HepG2 (cell line): ENCODE results near the gene TPO. TPM values are rescaled to one million over a fixed set of nuclear protein-coding genes. Genes with fewer than 3 reads are reported as not detected.

Source experiments
- ATAC-seq: fragments of 200-7000 bp; cut with Tn5 transposase; 3 replicates; pipeline ENCODE4 v1.9.1; 2020; ENCODE audit warnings: mild to moderate bottlenecking, moderate library complexity
- BruUV-seq: library from RNA; stranded (reverse); fragments of 400-500 nt; replicated peaks from 2 replicates; lab custom pipeline; 2021; lab: Mats Ljungman, UMichigan
- CTCF ChIA-PET: fragments of 300-600 bp; formaldehyde crosslinking; extraction: SDS; loops from one replicate; lab custom pipeline; 2021; ENCODE audit warnings: low total read pairs, inconsistent platforms, low intra/inter-chr PET ratio; lab: Yijun Ruan, JAX
- POLR2A ChIA-PET: fragments of 350-600 bp; sonication (Branson Sonifier 250); formaldehyde crosslinking; loops from one replicate; lab custom pipeline; 2020; ENCODE audit warnings: antibody characterized with exemption, inconsistent platforms; lab: Yijun Ruan, JAX
- DNase-seq: peaks from one replicate; pipeline ENCODE4 v3.0.0-alpha.2; 2015; ENCODE audit warnings: low spot score
- FAIRE-seq: peaks from 3 replicates; lab custom pipeline; 2011; peaks lifted over from hg19 to GRCh38; lab: Jason Lieb, UNC
- H2AFZ ChIP-seq: one replicate; pipeline ENCODE4 v1.6.1; 2011; ENCODE audit warnings: low read length, inconsistent platforms
- H3K27ac ChIP-seq: fragments of 300-600 bp; 3 replicates; pipeline ENCODE4 v1.8.0; 2011; ENCODE audit warnings: mixed run types, mild to moderate bottlenecking, mixed read lengths, low read length, inconsistent platforms; ENCODE audit not compliant: insufficient read depth; ENCODE audit errors: extremely low read length
- H3K27me3 ChIP-seq, 2 experiments: fragments of 200-600 bp in 1 of 2; 2 replicates in 1 of 2; 3 replicates in 1 of 2; pipeline versions ENCODE4 v1.6.0 to v1.8.0; 2011; ENCODE audit warnings: low read length in 2 of 2, mild to moderate bottlenecking in 2 of 2, moderate library complexity in 2 of 2, inconsistent platforms in 1 of 2; ENCODE audit not compliant: insufficient read depth in 2 of 2, control insufficient read depth in 1 of 2
- H3K36me3 ChIP-seq, 2 experiments: fragments of 200-600 bp in 1 of 2; replicated peaks in 1 of 2; 2 replicates in 1 of 2; 3 replicates in 1 of 2; pipeline versions ENCODE4 v1.5.1 to v1.8.0; 2011; ENCODE audit warnings: low read length in 2 of 2, inconsistent platforms in 1 of 2; ENCODE audit not compliant: insufficient read depth in 2 of 2, control insufficient read depth in 1 of 2
- H3K4me1 ChIP-seq: 2 replicates; pipeline ENCODE4 v1.5.1; 2012; ENCODE audit warnings: low read length, inconsistent platforms; ENCODE audit not compliant: insufficient read depth
- H3K4me2 ChIP-seq: 2 replicates; pipeline ENCODE4 v1.6.0; 2011; ENCODE audit warnings: low read depth, low read length, inconsistent platforms
- H3K4me3 ChIP-seq, 3 experiments: fragments of 200-600 bp in 1 of 3; sonication (generic), shearing (Covaris generic) in 1 of 3; replicated peaks in 1 of 3; 2 replicates each; pipeline ENCODE4 v1.5.1; 2011 to 2016; ENCODE audit warnings: low read length in 3 of 3, inconsistent platforms in 2 of 3, low read depth in 2 of 3, mild to moderate bottlenecking in 2 of 3, control low read depth in 1 of 3, mixed read lengths in 1 of 3; ENCODE audit not compliant: insufficient read depth in 1 of 3
- H3K79me2 ChIP-seq: one replicate; pipeline ENCODE4 v1.6.1; 2011; ENCODE audit warnings: low read length, inconsistent platforms; ENCODE audit not compliant: insufficient read depth
- H3K9ac ChIP-seq: 2 replicates; pipeline ENCODE4 v1.6.0; 2011; ENCODE audit warnings: mild to moderate bottlenecking, low read depth, low read length, inconsistent platforms; ENCODE audit not compliant: insufficient read depth
- H3K9me3 ChIP-seq: 2 replicates; pipeline ENCODE4 v1.5.1; 2012; ENCODE audit warnings: mild to moderate bottlenecking, low read length
- H4K20me1 ChIP-seq: 2 replicates; pipeline ENCODE4 v1.6.0; 2011; ENCODE audit warnings: inconsistent platforms, mild to moderate bottlenecking, low read length, moderate library complexity; ENCODE audit not compliant: insufficient read depth
- ZKSCAN8 ChIP-seq: IDR thresholded peaks from 2 replicates; pipeline ENCODE4 v1.6.1; 2016; ENCODE audit warnings: borderline replicate concordance, missing genetic modification reagents, missing compliant biosample characterization
- WGBS: methylation state at CpG from one replicate; pipeline ENCODE4 v1.1.6; 2017; ENCODE audit warnings: low lambda C conversion rate; 5-methylcytosine and 5-hydroxymethylcytosine counted together
- in situ Hi-C: cut with HindIII; loops from 2 replicates; pipeline ENCODE4 v1.10.0; 2017; ENCODE audit warnings: low pct_unique_long_range_greater_than_20kb; ENCODE audit not compliant: extremely low pct_ligation_motif_present
- intact Hi-C: fragments of 100-400 bp; cut with micrococcal nuclease; formaldehyde crosslinking; loops from one replicate; pipeline ENCODE4 v1.10.0; 2022; ENCODE audit not compliant: unreplicated experiment
- polyA plus RNA-seq, 8 experiments: library from polyadenylated mRNA; depleted of rRNA in 3 of 8; stranded (reverse) in 7 of 8; unstranded in 1 of 8; fragments of >200 nt; fragmentation: Illumina TruSeq in 4 of 8; extraction: Trizol in 4 of 8; gene quantifications; 2 replicates each; pipeline versions ENCODE4 v1.2.1 to v1.2.3, GENCODE V29; 2011 to 2016; ENCODE audit warnings: low read depth in 4 of 8, missing spikeins in 1 of 8, mixed read lengths in 1 of 8; ENCODE audit not compliant: insufficient read depth in 1 of 8
- total RNA-seq, 5 experiments: library from RNA; depleted of rRNA; stranded (reverse); fragments of >200 nt; fragmentation: Illumina TruSeq; extraction: Trizol; gene quantifications; 2 replicates each; pipeline ENCODE4 v1.2.3, GENCODE V29; 2016; ENCODE audit warnings: low read depth in 1 of 5
- TF ChIP-seq, protein P1 (sequence below): IDR thresholded peaks from 2 replicates; pipeline ENCODE4 v1.6.1; 2012; ENCODE audit warnings: inconsistent platforms
- TF ChIP-seq, protein P2 (sequence below): sonication (generic); formaldehyde crosslinking; IDR thresholded peaks from 2 replicates; pipeline ENCODE4 v1.4.0; 2020; ENCODE audit warnings: missing genetic modification reagents

The TPO gene
- total and polyA plus RNA-seq, 2 of the 13 experiments (the other 11 are each of a cell fraction or from before 2014, with no cell fraction given), result not detected

DNA sequence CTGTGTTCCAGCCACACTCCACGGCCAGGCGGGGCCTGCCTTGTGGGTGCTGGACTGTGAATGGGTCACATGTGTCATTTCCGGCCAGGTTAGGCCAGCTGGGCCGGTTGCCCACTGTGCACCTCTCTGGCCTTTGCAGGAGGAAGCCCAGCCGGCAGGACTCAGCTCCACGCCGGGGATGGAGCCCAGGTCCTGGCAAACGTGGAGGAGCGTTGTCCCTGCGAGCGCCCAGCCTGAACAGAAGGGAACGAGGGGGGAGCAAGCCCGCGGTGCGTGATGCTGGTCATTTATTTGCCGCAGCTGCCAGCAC is 178.2 kb downstream of the TPO start:
- Histone ChIP-seq H3K9ac (no peak overlapping the region), H3K79me2 (no peaks in the 10 kb centered on the region)
- ATAC-seq (no peak), FAIRE-seq (no peak)
- TF ChIP-seq, protein P1, sequence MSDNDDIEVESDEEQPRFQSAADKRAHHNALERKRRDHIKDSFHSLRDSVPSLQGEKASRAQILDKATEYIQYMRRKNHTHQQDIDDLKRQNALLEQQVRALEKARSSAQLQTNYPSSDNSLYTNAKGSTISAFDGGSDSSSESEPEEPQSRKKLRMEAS, result no peak
- TF ChIP-seq, protein P2, sequence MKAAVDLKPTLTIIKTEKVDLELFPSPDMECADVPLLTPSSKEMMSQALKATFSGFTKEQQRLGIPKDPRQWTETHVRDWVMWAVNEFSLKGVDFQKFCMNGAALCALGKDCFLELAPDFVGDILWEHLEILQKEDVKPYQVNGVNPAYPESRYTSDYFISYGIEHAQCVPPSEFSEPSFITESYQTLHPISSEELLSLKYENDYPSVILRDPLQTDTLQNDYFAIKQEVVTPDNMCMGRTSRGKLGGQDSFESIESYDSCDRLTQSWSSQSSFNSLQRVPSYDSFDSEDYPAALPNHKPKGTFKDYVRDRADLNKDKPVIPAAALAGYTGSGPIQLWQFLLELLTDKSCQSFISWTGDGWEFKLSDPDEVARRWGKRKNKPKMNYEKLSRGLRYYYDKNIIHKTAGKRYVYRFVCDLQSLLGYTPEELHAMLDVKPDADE (CRISPR knock-in tag), result no peak
- TF ChIP-seq ZKSCAN8 (CRISPR knock-in tag), result no peak
- TF ChIP-seq, all 625 proteins: peak for 0
- no TSS peak for BruUV-seq
- no peak overlapping the region for H3K4me2 ChIP-seq
- no peak for DNase-seq
- no peak overlapping the region for H3K4me3 ChIP-seq
- no peaks in the 10 kb centered on the region for H3K36me3 ChIP-seq
- intact Hi-C loops, result loop anchor here (5.0 kb wide), 1 partner anchor 1176 kb away; no protein-coding TSS in a partner anchor
- no peaks in the 10 kb centered on the region for H3K4me1 ChIP-seq
- ChIA-PET POLR2A (no interaction called here), CTCF (interaction anchor here (1.0 kb wide), 1 partner anchor 159 kb away, joined by 3 read pairs; no protein-coding TSS in a partner anchor)
- H3K27me3 ChIP-seq, result peaks cover 14 to 56% of the 10 kb centered on the region in 2 experiments; a peak in 4 of 5 replicates
- H4K20me1 ChIP-seq, result no peaks in the 10 kb centered on the region
- no peak overlapping the region for H3K27ac ChIP-seq
- in situ Hi-C loops, result loop anchor here (5.0 kb wide), 1 partner anchor 181 kb away; no protein-coding TSS in a partner anchor
- no peak overlapping the region for H2AFZ ChIP-seq
- peaks cover 9% of the 10 kb centered on the region for H3K9me3 ChIP-seq
- WGBS, result 25% methylated on average over 8 of the region's 16 CpGs
